ENCODE measurements around the gene LILRA6.
"Not testable (repeated sequence)": the region's sequence is repeated elsewhere in the genome, so short reads cannot be mapped to it uniquely, and the experiment has no call there.

LILRA6 gene

DNA sequence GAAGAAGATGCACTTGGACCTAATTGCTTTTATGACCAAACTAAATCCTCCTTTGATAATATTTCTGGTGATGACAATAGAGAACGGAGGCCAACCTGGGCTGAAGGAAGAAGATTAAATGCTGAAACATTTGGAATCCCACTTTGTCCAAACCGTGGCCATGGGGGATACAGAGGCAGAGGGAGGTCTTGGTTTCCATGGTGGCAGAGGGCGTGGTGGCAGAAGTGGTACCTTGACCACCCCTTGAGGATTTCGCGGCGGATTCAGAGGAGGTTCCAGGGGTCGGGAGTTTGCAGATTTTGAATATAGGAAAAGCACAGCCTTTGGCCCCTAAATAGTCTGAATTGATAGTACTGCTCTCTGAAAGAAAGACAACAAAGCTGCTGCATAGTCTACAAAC, 12.6 kb downstream of the LILRA6 start:
- no peak for DNase-seq

DNA sequence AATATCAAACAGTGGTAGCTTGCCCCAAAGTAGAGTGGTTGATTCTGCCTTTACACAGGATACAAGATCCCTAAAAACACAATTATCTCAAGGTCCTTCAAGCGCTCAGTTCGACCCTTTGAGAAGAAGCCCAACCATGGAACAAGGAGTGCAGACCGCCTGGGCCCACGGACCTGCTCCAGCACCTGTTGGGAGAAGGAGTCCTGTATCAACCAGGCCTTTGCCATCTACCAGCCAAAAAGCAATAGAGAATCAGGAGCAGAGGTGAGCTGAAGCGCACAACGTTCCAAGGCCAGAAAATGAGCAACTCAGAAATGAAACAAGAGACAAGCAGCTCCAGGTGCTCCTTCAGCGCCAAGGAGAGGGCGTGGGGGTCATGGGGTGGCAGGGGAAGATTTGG, 13.4 kb downstream of the LILRA6 start:
- DNase-seq: no peak

GRCh38 chr19:54224619-54225018, 18.0 kb downstream of the LILRA6 start:
- DNase-seq: not testable (repeated sequence)

- DNase-seq: not testable (repeated sequence)
Observed at GRCh38 chr19:54223937-54224281, 18.7 kb downstream of the LILRA6 start.

- DNase-seq: not testable (repeated sequence)
Observed at GRCh38 chr19:54223277-54223936, 19.2 kb downstream of the LILRA6 start.

GRCh38 chr19:54222474-54223276, 19.9 kb downstream of the LILRA6 start, which contains the start of gene LILRB3:
Gene LILRB3 (minus strand): TSS chr19:54223007. CDS start chr19:54222976, 31 bp downstream.
- DNase-seq: not testable (repeated sequence)

DNA sequence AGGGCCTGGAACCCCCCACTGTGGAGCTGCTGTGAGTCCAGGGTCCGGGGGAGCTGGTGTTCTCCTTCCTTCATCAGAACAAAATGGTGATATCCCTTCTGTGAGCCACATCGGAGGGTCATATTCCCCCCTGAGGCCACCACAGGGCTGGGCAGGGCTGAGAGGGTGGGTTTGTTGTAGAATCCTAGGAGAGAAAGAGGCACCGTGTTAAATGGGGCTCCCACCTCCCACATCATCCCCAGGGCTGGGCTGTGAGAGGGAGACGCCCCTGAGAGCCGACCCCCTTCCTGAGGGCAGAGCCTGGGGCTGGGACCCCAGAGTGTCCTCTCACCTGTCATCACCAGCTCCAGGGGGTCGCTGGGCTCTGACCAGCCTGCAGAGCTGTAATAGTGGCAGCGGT, 20.6 kb downstream of the LILRA6 start:
- DNase-seq: not testable (repeated sequence)

GRCh38 chr19:54219702-54220101, 22.9 kb downstream of the LILRA6 start:
- not testable (repeated sequence) for DNase-seq

- DNase-seq: no peak
Observed at GRCh38 chr19:54218960-54219661, 23.5 kb downstream of the LILRA6 start.

GRCh38 chr19:54218259-54218658, 24.3 kb downstream of the LILRA6 start:
- no peak for DNase-seq

GRCh38 chr19:54217517-54218247, 24.9 kb downstream of the LILRA6 start:
- not testable (repeated sequence) for DNase-seq

DNA sequence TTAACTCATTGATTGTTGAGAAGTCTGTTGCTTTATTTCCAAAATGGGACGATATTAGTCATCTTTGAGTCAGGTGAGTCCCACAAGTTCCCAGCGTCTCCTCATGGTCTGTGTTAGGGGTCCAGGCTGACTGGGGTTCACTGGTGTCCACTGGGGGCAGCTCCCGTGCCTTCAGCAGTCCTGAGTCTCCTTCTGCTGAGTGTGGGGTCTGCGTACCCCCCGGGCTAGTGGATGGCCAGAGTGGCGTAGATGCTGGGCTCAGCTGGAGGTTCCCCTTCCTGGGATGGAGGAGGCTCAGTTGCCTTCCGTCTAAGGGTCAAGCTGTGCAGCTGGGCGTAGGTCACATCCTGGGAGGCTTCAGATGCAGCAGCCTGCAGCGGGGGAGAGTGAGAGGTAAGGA, 25.7 kb downstream of the LILRA6 start:
- no peak for DNase-seq

- DNase-seq: not testable (repeated sequence)
Observed at GRCh38 chr19:54214734-54215133, 27.9 kb downstream of the LILRA6 start.

DNA sequence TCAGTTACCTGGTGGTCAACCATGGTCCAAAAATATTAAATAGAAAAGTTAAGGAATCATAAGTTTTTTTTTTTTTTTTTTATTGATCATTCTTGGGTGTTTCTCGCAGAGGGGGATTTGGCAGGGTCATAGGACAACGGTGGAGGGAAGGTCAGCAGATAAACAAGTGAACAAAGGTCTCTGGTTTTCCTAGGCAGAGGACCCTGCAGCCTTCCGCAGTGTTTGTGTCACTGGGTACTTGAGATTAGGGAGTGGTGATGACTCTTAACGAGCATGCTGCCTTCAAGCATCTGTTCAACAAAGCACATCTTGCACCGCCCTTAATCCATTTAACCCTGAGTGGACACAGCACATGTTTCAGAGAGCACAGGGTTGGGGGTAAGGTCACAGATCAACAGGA, 28.4 kb downstream of the LILRA6 start:
- not testable (repeated sequence) for DNase-seq

- no peak for DNase-seq
Observed at GRCh38 chr19:54211235-54211634, 31.4 kb downstream of the LILRA6 start.

- peak; percentile 59 for DNase-seq
Observed at GRCh38 chr19:54209811-54210494, 32.6 kb downstream of the LILRA6 start.

GRCh38 chr19:54209058-54209810, 33.4 kb downstream of the LILRA6 start:
- peak; percentile 62 for DNase-seq

GRCh38 chr19:54208784-54209057, 33.9 kb downstream of the LILRA6 start:
- no peak for DNase-seq

GRCh38 chr19:54207983-54208783, 34.4 kb downstream of the LILRA6 start:
- DNase-seq: peak; percentile 74

- DNase-seq: no peak
Observed at GRCh38 chr19:54207676-54207982, 35.0 kb downstream of the LILRA6 start.

DNA sequence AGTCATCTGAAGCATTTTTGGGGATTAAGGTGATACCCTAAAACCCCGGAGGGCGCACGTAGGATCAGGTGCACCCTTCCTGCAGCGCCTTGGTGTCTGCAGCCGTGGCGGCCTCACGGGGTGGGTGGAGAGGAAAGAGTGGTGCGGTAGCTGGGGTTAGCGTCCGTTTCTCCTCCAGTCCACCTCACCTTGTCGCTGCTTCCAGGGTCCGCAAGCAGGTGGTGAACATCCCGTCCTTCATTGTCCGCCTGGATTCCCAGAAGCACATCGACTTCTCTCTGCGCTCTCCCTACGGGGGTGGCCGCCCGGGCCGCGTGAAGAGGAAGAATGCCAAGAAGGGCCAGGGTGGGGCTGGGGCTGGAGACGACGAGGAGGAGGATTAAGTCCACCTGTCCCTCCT, 35.4 kb downstream of the LILRA6 start:
- not testable (repeated sequence) for DNase-seq
